ENCODE data around the gene DDX1. TPM values are rescaled to one million over a fixed set of nuclear protein-coding genes. Genes with fewer than 3 reads are reported as not detected.

The DDX1 gene
- total RNA-seq, 1 donor from 2014 or later, result 58.5 TPM

GRCh38 chr2:15652801-15653200 is 61.1 kb downstream of the DDX1 start:
- TF ChIP-seq, protein P1, sequence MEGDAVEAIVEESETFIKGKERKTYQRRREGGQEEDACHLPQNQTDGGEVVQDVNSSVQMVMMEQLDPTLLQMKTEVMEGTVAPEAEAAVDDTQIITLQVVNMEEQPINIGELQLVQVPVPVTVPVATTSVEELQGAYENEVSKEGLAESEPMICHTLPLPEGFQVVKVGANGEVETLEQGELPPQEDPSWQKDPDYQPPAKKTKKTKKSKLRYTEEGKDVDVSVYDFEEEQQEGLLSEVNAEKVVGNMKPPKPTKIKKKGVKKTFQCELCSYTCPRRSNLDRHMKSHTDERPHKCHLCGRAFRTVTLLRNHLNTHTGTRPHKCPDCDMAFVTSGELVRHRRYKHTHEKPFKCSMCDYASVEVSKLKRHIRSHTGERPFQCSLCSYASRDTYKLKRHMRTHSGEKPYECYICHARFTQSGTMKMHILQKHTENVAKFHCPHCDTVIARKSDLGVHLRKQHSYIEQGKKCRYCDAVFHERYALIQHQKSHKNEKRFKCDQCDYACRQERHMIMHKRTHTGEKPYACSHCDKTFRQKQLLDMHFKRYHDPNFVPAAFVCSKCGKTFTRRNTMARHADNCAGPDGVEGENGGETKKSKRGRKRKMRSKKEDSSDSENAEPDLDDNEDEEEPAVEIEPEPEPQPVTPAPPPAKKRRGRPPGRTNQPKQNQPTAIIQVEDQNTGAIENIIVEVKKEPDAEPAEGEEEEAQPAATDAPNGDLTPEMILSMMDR (IDR thresholded peaks at IDR 0.05; ENCODE audit: insufficient read depth, low read length, poor library complexity, severe bottlenecking), result no peak
- DNase-seq (ENCODE audit: low read depth), result no peak

GRCh38 chr2:15653806-15654726 is 62.4 kb downstream of the DDX1 start:
- no peak for DNase-seq (ENCODE audit: low read depth)
- TF ChIP-seq, protein P1 (IDR thresholded peaks at IDR 0.05; ENCODE audit: insufficient read depth, low read length, poor library complexity, severe bottlenecking), result no peak
- H3K4me3 ChIP-seq (ENCODE audit: low read depth, low read length), result no peak overlapping the region
- H3K36me3 ChIP-seq (ENCODE audit: control insufficient read depth, insufficient read depth, low read length), result no peaks in the 10 kb centered on the region
- no peaks in the 10 kb centered on the region for H3K27me3 ChIP-seq (ENCODE audit: control insufficient read depth, insufficient read depth, low read length)

More at GRCh38 chr2:15652801-15653200, 61.1 kb downstream of the DDX1 start:
- H3K27me3 ChIP-seq (ENCODE audit: control insufficient read depth, insufficient read depth, low read length), result no peaks in the 10 kb centered on the region
- H3K36me3 ChIP-seq (ENCODE audit: control insufficient read depth, insufficient read depth, low read length), result no peaks in the 10 kb centered on the region
- no peak overlapping the region for H3K4me3 ChIP-seq (ENCODE audit: low read depth, low read length)

- H3K36me3 ChIP-seq (ENCODE audit: control insufficient read depth, insufficient read depth, low read length), result no peaks in the 10 kb centered on the region
- H3K4me3 ChIP-seq (ENCODE audit: low read depth, low read length), result no peak overlapping the region
- TF ChIP-seq, protein P1 (IDR thresholded peaks at IDR 0.05; ENCODE audit: insufficient read depth, low read length, poor library complexity, severe bottlenecking), result no peak
- no peak for DNase-seq (ENCODE audit: low read depth)
- no peaks in the 10 kb centered on the region for H3K27me3 ChIP-seq (ENCODE audit: control insufficient read depth, insufficient read depth, low read length)
Observed at GRCh38 chr2:15654727-15655073, 63.0 kb downstream of the DDX1 start.

DNA sequence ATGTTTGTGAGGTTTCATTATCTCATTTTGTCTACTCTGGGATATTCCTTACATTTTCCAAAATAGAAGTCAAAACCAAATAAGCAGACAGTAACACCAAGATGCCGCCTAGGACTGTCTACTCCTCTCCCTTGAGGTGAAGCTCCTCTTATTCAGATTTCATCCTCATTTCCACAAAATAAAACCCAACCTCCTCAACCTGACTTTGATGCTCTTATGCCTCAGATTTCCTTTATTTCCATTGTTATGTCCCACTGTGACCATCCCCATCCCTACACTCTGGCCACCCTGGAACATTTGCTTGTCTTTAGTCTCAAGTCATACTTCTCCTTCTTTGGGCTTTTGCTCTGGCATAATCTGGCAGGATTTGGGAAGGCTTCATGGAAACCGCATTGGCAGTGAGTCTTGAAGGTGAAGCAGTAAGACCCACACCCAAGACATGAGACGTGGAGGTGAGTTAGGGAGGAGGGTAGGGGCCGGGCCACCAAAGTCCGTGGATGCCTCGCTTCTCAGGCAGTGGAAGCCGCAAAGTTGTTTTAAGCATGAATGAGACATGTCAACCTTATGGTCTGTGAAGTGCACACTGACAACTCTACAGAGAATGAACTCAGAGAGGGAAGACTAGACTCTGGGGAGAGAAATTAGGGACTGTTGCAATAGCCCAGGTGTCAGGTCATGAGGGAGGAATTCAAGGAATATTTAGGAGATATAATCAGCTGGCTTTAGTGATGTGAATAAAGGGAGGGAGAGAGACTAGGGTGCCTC is 63.6 kb downstream of the DDX1 start:
- TF ChIP-seq, protein P1 (IDR thresholded peaks at IDR 0.05; ENCODE audit: insufficient read depth, low read length, poor library complexity, severe bottlenecking), result no peak
- Histone ChIP-seq H3K4me3 (ENCODE audit: low read depth, low read length) (no peak overlapping the region), H3K27me3 (ENCODE audit: control insufficient read depth, insufficient read depth, low read length) (no peaks in the 10 kb centered on the region), H3K36me3 (ENCODE audit: control insufficient read depth, insufficient read depth, low read length) (no peaks in the 10 kb centered on the region)
- DNase-seq (ENCODE audit: low read depth), result no peak

GRCh38 chr2:15656090-15656489 is 64.4 kb downstream of the DDX1 start:
- TF ChIP-seq, protein P1 (IDR thresholded peaks at IDR 0.05; ENCODE audit: insufficient read depth, low read length, poor library complexity, severe bottlenecking), result no peak
- no peaks in the 10 kb centered on the region for H3K36me3 ChIP-seq (ENCODE audit: control insufficient read depth, insufficient read depth, low read length)
- no peak for DNase-seq (ENCODE audit: low read depth)
- no peak overlapping the region for H3K4me3 ChIP-seq (ENCODE audit: low read depth, low read length)
- H3K27me3 ChIP-seq (ENCODE audit: control insufficient read depth, insufficient read depth, low read length), result no peaks in the 10 kb centered on the region
